GDM1 (cell line): ENCODE measurements around the gene AMBP.
A peak's percentile ranks its signal among the peaks of the same experiment; 100 is the strongest.
"Not testable (repeated sequence)": the region's sequence is repeated elsewhere in the genome, so short reads cannot be mapped to it uniquely, and the experiment has no call there.

Experiments
- DNase-seq: peaks from one replicate; lab custom pipeline; 2025; lab: John Stamatoyannopoulos, UW

AMBP gene

DNA sequence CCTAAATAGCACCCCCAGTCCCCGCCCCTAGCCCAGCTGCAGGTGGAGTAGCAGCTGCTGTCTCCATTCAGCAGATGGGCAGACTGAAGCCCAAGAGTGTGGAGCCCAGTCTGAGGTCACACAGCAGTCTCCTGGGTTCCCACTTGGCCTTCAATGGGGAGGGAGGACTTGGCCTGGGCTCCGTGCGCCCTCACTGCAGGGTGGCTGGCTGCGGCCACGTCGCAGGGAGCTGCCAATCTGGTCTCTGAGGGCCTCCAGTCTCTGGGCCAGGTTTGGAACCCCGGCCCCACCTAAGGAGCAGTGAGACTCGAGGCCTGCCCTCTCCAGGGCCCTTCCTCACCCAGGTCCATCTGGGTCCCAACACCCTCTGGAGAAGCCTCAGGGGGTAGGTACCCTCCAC is 13.6 kb upstream of the AMBP start:
- no peak for DNase-seq

DNA sequence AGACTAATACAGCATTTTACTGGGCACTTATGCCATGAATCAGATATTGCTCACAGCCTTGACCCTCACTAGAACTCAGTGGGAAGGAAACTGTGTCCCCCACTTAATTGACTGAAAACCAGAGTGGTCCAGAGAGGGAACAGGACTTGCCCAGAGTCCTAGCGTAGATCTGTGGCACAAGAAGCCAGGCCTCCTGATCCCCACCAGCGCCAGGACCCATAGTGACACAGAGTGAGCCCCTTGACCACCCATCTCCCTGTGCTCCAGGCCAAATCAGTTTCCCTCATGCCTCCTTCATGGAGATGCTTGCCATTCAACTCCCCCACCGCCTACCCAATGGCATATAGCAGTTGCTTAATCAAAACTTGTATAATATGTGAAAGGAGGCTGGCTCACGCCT is 12.7 kb upstream of the AMBP start:
- no peak for DNase-seq

DNA sequence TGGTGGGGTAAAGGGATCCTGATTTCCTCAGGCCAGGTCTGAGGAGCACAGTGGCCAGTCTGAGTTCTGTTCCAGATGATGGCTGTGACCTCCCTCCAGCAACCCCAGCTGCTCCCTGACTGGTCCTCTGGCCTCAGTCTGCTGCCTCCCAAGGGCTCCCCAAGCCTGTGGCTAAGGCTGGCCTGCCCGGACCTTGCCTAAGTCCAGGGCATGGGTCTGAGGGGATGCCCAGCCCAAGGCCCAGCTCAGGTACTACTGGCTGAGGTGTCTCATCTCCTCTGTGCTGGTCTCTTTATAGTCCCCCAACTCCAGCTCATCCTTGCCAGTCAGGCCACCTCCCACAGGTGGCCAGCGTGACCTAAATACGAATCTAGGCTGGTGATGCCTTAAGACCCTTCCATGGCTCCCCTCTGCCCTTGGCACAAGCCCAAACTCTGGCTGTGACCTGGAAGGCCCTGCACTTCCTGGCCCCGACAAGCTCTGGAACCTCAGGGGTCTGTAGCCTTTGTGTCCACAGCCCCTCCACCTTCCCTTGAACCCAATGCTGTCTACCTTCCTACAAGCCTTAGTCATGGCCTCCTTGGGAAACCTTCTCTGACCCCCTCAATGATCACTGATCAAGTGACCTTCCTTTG is 11.2 kb upstream of the AMBP start:
- no peak for DNase-seq

DNA sequence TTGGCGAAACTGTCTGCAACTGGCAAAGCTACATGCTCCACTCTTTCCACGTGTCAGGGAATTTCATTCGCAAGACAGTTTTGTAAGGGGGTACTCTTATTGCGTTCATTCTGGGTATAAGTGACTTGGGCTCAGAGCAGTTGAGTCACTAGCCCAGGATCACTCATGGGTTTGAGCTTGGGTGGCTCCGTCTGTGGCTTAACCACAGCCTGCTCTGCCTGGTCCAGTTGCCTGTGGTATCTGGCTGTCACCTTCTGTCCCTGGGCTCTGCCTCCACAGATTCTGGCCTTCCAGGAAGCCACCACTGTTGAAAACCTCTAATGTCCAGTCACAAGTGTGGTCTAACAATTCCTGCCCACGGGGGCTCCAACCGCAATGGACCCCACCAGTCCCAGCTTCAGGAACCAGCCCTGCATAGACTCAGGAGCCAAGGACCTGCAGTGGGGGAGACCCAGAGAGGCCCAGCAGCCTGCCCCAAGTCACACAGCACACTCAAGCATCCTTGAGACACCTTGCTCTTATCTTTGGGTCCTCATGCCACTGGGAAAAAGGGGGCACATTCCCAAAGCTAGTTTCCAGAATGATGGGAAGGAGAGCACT is 10.6 kb upstream of the AMBP start:
- DNase-seq, result no peak

DNA sequence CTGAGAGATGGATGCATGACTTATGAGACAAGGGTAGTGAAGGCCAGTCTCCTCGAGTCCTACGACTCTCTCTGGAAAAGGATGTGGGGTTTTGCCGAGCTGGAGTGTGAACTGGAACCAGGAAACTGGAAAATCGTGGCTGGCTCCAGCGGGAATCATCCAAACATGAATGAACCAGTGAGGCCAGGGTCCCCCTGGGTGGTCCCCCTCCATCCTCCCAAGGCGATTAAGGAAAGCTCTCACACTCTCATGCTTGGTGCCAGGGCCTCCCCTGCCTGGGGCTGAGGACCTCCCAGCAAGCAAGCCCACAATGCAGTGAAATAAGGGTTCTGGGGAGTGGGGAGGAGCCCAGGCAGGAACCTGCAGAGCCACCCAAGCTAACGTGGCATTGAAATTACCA is 9.6 kb upstream of the AMBP start:
- DNase-seq, result no peak

DNA sequence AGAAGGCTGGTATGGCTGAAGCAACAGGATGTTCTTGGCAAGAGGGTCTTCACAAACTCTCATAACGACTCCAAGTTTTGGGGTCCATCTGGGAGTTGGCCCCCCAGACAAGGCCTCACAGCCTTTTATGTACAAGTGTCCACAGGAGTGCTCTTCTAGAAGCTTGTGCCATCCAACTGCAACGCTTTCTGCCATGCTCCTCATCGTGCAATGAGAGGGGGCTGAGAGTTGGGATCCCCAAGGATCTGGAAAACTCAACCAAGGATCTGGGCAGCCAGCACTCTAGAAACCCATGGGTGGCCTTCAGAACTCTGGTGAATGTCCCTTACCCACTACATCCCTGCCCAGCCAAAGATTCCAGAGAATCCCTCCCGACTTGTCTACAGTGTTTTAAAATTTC is 8.5 kb upstream of the AMBP start:
- DNase-seq, result no peak

DNA sequence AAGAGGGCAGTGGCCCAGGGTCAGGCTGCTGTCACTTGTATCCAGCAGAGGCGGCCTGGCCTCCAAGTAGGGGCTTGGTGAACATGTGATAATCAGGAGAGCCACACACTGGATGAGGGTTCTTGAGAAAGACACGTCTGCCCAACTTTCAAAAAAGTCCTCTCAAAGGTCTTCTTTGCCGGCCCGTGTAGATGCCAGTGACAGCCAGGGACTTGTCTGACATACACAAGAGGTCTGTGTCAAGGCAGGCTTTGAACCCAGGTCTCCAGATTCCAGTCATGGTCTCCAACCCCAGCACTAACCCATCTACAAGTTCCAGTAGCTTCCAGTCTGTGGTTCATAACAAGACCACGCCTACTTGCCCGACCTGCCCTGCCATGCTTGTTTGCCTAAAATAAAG is 7.9 kb upstream of the AMBP start:
- DNase-seq, result no peak

DNA sequence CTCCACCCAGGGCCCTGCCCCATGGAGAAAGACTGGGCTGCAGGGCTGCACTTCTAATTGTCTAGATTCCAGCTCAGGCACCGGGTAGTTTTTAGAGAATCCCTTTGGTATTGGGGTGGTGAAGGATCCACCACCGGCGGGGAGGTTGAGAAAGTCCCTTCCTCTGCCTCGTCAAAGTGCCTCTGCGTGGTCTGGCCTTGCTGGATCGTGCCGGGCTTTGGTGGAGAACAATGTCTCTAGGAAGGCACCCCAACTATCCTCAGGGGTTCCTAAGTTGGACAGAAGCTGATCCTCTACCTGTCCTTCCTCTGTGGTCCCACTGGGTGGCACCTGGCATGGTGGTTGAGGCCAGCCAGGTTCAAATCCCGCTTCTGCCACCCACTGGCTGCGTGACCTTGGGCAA is 7.3 kb upstream of the AMBP start:
- no peak for DNase-seq

DNA sequence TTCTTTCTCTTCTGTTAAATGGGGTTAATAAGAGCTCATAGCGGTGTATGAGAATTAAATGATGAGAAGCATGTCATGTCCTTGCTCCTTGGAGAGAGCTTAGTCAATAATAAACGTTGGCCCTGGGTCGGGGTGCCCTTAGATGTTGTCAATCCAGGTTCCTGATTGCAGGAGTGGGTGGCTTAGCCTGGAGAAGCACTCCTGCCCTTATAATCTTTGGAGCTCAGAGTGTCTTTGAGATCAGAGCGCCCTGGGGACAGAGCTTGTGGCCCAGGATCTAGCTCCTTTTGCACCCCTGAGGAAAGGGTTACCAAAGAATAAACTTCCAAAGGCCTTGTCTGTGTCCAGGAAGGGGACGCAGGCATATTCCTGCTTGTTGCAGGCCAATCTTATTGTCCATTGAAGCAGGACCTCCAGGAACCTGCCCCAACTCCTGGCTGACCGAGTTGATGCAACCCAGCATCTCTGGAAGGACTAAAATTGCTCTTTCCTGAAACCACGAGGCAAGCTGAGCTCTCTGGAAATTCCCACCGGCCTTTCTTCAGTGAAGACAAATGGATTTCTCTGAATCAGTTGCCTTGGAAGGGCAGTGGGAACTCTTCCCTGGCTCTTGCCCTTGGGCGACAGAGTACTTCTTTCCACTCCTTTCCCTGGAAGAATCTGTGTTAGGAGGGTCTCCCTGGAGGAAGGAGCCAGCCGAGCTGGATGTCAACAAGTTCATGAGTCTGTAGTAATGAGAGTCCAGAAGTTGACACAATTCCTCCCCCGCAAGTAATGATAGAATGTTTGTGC is 6.4 kb upstream of the AMBP start:
- no peak for DNase-seq

DNA sequence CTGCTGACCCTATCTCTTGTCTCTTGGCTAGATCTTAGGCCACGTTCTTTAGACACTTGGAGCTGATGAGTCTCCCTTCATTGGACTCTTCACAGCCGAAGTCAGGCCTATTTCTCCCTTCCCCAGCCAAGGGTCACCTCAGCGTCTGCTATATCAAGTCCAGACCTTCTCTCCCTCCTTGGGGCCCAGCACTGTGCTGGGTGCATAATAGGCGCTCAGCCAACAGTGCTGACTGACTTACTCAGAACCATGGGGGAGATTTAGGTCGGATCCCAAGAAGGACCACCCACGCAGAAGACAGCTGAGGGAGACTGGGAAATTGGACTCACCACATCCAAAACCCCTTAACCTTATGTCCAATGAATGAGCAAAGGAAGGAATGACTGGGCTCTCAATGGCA is 5.6 kb upstream of the AMBP start:
- DNase-seq, result no peak

DNA sequence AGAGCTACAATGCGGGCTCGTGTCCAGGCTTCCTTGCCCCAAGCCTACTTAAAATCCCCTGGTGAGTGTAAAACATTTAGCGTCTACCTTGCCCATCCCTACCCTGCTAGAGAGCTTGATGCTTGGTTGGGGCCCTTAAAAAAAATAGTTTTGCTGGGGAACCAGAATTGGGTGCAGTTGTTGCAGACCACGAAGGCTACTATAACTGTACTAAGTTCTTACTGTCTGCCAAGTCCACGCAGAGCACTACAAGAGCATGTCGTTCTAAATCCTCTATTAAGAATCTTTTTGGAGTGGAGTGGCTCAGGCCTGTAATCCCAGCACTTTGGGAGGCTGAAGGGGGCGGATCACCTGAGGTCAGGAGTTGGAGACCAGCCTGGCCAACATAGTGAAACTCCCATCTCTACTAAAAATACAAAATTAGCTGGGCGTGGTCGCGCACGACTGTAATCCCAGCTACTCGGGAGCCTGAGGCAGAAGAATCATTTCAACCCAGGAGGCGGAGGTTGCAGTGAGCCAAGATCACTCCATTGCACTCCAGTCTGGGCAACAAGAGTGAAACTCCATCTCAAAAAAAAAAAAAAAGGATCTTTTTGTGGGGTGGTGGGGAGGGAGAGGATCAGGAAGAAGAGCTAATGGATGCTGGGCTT is 4.8 kb upstream of the AMBP start:
- DNase-seq, result not testable (repeated sequence)

DNA sequence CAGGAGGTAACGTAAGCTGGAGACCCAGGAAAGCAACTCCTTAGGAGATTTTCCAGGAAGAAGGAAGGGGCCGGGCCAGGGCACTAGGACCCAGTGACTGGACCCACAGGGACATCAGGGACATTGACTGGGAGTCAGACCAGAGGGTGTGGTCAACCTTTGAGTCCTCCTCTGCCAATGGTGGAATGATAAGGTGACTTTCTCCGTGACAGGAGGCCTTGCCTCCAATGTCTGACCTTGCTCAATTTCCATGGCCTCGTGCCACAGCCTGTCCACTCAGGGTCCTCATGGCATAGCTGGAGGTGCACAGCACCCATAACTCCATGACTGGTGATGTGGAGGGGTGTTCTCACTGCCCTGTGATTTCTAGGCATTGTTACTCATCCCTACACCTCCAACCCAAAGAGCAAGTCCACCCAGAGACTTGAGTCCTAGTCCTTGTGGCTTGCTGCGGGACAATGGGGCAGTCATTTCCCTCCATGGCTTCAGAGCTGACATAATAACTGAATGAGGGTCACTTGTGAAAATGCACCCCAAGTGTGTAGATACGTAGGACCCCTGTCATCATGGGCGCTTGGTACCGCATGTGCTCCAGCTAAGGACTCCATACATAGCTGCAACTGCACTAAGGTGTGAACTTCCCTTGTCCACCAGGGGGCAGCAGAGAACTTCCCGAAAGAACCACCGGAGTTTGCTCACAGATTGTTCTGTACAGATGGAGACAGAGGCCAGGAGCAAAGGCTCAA is 4.1 kb upstream of the AMBP start:
- peak; percentile 62 for DNase-seq

DNA sequence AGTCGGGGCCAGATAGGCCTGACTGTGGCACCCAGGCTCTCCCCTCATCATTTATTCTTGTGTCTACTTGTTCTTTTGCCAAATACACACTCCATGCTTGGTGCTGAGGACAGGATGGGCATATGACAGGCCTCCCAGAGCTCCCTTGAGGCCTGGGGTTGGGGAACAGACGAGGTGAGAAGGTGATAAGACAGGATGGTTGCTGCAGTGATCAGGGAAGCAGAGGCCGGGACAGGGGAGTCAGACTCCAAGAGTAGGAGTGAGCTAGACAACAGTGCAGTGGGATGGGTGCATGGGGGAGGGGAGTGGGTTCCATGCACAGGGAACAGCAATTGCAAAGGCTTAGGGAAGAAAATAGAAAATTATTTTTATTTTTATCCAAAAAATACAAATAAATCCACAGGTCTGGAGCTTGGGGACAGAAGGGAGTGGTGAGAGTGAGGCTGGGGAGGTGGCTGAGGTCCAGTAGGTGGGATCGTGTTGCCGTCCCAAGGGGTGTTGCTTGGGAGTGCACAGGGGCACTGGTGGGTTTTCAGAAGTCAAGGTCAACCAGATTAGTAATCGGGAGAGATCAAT is 3.4 kb upstream of the AMBP start:
- DNase-seq, result no peak

DNA sequence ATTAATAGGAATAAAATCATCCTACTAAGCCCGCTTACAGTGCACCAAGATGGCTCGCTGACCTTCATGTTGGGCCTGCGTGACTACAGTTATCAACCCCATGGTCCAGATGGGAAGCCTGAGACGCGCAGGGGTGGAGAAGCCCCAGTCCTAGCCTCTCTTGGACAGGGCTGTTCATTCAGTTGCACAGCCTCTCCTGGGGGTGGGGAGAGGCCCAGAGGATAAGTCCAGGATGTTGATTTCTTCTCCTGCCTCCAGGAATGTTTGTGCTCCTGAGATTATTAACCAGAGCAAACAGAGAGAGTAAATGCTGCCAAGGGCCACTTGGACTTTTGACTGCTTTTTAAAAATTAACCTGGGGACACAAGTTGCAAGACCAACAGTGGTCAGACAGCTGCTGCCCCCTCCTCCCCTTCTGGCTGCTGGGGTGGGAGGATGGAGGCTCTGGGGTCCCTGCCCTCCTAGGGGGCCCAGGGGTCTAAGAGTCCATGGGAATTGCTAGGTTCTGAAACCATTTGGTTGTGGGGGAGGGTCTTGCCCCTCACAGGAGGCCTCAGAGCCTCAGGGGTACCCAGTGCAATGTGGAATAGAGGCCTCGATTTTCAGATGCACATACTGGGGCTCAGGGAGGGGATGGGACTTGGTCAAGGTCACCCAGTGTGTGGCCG is 2.8 kb upstream of the AMBP start:
- DNase-seq, result no peak

DNA sequence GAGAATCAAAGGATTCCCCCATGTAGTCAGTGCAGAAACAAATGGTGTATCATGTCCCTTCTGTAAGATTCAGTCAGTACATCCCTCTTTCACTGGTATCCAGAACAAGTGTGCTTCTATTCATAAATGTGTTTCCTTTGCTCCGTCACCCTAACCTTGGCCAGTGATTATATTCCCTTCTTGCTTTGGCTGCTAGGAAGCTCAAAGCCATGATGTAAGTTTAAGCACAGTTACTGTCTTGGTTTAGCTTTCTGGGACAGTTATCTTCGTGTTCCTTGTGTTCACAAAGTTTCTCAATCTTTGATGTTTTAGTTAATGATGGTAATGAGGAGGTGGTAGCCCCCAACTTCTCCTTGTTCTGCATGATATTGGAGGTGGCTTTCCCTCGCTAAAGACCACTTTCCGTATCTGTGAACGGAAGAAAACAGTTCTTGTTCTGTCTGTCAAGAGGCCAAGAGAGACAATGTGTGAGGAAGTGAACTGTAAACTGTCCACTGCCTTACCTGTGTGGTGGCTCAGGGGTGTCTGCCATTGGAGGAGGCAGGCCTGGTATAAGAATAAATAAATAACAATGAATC is 2.2 kb upstream of the AMBP start:
- DNase-seq, result no peak

DNA sequence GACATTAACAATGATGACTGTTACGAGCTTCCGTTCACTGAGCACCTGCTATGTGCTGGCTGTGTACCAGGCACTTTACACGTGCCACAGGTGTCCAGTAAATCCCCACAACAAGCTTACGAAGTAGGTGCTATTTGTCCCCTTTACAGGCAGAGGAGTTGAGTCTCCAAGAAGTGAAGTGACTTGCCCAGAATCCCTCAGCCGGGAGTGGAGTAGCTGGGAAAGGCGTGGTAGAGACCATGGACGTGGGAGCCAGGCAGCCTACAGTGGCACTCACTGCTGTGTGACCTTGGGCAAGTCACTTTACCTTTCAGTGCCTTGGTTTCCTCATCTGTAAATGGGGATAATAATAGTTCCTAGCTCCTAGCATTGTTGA is 669 bp upstream of the AMBP start:
- no peak for DNase-seq

DNA sequence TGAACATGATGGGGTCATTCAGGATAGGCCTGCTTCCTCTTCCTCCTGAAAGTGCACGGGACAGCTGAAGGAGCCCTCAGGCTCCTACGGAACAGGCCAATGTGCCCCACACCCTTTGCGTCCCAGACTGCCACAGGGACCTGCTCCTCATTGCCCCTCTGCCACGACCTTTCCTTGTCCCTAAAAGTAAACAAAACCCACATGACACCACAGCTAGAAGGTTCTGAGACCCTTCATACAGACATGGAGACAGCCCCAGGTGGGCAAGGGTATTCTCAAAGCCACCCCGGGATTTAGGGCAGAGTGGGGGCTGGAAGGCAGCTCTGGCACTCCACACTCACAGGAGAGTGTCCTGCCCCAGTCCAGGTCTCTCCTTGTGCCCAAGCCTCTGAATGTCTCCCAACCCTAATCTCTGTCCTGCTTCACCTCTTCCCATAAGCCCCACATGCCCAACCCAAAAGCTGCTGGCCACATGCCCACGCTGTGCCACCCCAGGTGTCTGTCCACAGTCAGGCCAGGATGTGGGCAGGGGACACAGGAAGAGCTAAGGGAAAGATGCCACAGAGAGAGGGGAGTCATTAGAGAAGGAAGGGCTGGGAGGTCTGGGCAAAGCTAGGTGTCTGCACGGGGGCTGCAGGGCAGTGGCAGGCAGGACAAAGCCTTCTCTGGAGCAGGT is 800 bp downstream of the AMBP start:
- no peak for DNase-seq

DNA sequence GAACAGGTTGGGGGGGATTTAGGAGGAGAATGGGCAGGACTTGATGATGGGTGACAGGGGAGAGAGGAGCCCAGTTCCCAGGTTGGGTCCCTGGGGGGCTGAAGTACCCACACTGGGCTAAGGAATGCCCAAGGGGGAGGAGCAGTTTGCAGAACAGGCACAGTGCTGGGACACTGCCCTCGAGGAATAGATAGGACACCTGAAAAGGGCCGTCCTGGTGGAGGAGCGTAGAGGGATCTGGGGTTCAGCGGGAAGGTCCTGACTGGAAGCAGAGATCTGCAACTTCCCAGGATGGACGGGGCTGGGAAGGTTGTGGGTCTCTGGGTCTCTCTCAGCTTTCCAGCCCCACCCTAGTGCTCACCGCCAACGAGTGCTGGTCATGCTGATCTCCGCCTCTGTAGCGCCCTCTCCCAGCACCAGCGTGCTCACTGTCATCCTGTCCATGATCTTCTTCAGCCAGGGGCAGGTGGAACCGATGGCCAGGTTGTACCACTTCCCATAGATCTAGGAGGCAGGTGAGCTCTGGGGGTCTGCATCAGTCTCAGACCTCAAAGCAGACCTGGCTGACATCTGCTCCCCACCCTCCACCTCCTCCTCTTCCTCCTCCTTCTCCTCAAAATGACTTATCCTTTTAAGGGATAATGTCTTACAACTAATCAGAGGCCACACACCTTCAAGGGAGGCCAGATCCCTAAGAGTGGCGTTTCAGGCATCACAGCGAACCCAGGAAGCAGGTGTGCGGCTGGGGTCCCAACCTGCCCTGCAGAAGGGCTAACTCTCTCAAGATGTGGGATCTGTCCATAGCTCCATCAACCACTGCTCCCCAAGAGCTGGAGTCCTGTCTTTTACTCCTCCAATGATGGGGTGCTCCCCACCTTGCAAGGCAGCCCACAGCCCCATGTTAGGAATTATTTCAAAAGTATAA is 1.6 kb downstream of the AMBP start:
- DNase-seq, result no peak

DNA sequence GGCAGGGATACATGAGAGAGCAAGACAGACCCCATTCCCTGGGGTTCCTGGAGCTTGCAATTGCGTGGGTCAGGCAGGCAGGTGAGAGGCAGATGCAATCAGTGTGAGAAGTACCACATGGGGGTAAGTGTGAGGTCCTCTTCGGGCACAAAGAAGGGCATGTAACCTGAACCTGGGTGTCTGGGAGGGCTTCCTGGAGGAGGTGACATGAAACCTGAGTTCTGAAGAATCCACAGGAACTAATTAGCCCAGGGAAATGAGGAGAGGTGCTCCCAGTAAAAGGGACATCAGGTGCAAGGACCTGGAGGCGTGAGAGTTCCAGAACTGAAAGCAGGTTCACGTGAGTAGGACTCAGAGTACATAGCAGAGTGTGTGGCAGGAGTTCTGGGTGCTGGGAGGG is 2.5 kb downstream of the AMBP start:
- DNase-seq, result no peak
